ENCODE results near the gene LATS2. TPM values are rescaled to one million over a fixed set of nuclear protein-coding genes. Genes with fewer than 3 reads are reported as not detected.
"Not testable (repeated sequence)": the region's sequence is repeated elsewhere in the genome, so short reads cannot be mapped to it uniquely, and the experiment has no call there.

Gene LATS2
- polyA plus RNA-seq, 3 donors: 21.7 to 24.9 (median 22.9) TPM

DNA sequence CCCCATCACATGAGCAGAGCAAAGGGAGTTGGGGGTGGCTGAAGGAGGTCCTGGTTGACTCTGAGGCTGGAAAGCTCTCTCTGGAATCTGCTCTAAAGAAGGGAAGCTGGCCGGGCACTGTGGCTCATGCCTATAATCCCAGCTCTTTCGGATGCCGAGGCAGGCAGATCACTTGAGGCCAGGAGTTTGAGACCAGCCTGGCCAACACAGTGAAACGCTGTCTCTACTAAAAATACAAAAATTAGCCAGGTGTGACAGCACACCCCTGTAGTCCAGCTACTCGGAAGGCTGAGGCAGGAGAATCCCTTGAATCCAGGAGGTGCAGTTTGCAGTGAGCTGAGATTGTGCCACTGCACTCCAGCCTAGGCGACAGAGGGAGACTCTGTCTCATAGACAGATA, 11.7 kb downstream of the LATS2 start:
- DNase-seq: not testable (repeated sequence)

DNA sequence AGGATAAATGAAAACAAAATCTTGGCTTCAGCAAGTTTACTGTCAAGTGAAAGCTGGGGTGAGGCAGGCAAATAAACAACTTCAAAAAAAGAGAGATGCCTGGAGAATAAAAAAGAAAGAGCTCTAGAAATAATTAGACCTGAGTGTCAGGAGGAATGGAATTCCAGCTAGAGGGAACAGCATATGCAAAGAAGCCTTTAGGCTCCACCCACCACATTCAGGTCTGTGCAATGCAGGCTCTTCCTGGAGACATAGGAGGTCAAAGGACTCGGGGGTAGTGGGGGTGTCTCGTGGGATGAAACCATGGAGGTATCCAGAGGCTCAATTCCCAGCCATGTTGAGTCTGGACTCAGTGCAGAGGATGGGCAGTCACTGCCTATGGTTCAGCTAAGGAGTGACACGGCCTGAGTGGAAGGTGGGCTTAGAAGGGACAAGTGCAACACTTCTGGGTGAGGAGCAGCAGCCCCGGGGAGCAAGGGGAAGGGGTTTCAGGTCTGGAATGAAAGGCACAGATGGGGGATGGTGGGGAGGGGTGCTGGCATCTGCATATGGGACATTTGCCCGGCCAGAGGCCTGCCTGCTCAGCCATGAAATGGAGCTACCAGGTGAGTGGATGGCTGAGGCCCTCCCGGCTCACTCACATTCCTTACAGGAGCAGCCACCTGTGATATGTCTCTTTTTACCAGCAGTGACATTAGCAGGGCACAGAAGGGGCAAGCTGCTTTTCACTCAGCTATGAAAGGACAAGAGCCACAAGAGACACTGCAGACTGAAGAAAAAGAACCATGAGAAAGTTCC, 12.3 kb downstream of the LATS2 start:
- DNase-seq: peak; percentile 60

DNA sequence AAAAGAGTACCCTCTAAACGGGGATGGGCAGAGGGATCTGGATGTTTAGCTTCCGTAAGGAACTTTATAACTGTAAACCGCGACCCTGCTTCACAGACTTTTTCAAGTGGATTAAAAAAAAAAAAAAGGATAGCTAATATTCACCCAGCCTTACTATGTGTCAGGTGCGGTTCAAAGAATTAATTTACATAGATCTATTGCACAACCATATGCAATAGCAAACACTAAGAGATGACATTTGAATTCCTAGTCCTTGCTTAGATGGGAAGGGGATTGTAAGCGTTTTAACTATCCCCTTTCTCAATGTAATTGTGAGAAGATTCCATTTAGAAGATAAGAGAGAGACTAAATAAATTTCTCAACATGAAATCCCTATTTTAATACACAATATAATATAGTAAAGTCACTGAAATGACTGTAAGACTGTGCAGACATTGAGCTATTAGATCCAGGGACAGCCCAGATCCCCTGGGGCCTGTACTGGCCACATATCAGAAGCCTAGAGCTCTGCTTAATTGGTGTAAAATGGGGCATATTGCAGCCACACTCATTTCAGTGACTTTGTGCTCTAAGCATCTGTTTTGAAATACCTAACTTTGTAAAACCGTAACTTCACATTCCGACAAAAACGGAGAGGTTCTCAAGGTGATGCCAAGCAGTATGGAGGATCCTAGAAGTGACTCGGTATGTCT, 13.6 kb downstream of the LATS2 start:
- no peak for DNase-seq

- DNase-seq: no peak
Measured at GRCh38 chr13:21047087-21047486, 14.3 kb downstream of the LATS2 start.

GRCh38 chr13:21046203-21046602, 15.2 kb downstream of the LATS2 start:
- no peak for DNase-seq

GRCh38 chr13:21045100-21045499, 16.3 kb downstream of the LATS2 start:
- DNase-seq: no peak

DNA sequence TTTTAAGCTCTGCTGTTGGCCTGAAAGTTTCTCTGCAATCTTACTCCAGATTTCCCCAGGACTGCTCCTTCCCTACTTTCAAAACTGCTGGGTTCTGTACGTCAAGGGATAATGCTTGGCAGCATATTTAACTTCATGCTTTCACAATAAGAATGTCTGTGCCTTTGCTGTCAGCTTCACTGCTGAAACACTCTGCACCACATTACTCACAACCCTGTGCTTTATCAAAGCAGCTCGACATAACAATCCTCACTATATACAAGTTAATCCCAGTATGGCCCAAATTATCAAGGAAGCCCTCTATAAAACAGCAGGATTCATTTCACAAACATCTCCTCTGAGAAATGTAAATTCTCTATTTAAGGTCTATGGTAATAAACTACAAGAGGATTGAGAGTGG, 17.5 kb downstream of the LATS2 start:
- DNase-seq: no peak

GRCh38 chr13:21040120-21040826, 21.1 kb downstream of the LATS2 start:
- no peak for DNase-seq

DNA sequence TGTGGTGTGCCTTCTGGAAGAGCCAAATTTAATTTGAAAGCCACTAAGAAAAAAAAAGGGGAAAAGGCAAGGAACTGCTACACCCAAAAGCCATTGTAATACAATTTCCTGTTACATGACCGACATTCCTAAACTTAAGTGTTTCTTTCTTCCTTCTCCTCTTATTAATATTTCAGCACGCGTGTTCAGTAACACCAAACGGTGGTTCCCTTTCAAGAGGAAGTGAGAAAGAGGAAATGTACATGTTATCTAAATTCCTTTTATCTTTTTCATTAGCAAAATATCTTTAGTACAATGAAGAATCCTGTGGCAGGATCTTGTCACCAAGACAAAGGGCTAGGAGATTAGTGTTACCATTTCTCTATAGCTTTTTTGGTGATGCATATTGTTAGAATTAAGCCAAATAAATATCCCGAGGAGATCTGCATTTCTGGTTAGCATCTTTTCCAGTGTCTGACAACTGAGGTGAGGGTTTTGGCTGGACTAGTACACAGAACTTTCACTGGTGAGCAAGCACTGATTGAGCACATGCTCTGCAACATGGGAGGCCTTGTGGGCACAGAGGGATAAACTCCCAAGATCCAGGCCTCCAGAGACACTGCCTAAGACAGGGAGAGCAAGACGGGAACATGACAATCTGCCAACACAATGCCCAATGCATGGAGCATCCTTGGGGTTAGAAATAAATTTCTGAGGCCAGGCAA, 22.1 kb downstream of the LATS2 start:
- no peak for DNase-seq

GRCh38 chr13:21037656-21038055, 23.7 kb downstream of the LATS2 start:
- no peak for DNase-seq

DNA sequence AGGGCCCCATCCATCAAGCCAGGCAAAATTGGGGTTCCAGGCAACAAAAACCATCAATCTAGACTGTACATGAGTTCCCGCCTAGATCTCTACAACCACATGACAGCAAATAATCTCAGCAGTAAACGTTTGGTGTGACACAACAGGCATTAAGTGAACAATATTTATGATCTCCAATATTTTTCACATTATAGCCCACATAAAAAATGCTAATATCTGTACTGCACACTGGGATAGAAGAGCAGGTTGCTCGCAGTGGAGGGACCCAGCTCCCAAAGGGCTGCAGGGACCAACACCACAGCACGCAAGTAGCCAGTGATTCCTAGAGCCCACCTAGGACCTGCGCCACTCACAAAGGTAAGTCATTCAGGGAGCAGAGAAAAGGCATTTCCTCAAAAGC, 25.9 kb downstream of the LATS2 start:
- DNase-seq: no peak

DNA sequence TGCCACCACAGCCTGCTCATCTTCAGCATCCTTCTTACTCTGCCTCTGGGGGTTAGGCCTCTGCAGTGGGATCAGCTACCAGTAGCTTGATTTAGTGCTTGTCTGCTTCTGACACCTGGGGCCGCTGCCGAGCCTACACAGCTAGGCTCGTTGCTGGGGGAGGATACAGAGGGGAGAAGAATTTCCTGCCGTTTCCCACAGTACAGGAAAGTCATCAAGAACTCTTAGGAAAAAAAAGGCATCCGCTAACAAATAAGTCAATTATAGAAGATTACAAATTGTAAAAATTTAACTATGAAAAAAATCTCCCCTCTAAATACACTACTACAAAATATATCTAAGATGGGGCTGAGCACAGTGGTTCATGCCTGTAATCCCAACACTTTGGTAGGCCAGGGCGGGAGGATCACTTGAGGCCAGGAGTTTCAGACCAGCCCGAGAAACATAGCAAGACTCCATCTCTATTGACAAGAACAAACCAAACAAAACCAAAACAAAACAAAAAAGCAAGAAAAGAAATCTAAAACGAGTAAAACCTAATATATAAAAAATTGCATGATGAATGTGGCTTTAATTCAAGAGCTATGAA, 26.7 kb downstream of the LATS2 start:
- DNase-seq: no peak

- no peak for DNase-seq
Measured at GRCh38 chr13:21033856-21034602, 27.4 kb downstream of the LATS2 start.

DNA sequence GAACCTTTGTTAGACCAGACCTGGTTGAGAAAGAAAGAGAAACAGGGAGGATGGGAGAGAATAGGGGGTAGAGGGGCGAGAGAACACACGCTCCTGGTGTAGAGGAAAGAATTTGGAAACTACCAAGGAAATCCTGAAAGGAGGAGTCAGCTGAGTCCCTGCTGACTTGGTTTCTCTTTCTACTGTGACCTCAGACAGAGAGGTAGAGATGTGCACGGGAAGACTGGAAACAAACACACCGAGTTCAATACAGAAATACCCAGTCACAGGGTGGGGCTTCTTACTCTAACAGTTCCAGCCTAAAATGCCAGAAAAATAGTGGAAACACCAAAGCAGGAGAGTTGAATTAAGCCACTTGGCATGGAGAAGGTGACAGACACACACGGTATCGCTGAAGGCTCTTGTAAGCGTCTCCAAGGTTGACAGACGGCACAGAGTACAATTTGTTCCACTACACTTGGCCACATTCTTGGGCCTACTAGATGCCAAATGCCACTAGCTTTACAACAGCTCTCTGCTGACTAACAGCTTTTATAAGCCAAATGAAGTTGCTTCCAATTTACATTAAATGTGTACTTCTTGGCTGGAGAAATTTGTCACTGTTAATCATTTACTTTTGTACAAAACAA, 28.1 kb downstream of the LATS2 start:
- no peak for DNase-seq

- no peak for DNase-seq
Measured at GRCh38 chr13:21032656-21033055, 28.7 kb downstream of the LATS2 start.

DNA sequence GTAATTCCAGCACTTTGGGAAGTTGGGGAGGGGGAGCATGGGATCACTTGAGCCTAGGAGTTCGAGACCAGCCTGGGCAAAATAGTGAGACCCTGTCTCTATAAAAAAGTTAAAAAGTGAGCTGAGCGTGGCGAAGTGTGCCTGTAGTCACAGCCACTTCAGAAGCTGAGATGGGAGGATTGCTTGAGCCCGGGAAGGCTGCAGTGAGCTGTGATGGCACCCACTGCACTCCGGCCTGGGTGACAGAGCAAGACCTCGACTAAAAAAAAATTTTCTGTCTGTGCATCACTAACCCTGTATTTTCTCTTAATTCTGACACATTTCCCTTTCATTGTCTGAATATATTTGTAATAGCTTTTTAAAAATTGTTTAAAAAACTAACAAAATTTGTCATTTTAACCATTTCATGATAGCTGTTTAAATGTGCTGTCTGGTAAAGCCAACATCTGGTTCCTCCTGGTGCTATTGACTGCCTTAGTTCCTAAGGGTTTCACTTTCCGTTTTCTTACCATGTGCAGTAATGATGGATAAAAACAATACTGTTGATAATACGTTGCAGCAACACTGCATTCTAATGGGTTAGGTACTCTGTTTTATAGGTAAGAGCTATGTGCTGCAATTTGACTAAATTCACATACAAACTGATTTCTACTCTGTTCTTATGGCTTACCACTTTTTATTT, 29.7 kb downstream of the LATS2 start:
- DNase-seq: no peak

DNA sequence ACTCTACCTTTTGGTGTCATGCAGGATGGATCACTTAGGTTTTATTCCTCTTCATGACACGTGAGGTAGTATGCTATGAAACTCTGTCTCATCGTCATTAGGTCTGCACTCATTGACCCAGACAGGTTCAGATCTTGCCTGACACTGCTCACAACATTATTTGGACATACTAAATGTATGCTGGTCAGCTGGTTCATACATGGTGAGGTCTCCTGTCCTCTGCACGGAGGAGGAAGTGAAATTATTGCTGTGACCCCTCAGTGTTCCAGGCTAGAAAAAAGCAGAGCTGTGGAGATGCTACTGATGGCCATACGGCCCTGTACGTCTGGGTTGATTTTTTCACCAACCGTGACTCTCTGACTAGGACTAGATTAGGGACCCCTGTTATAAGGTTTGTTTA, 35.8 kb downstream of the LATS2 start:
- DNase-seq: no peak

GRCh38 chr13:21022056-21022979, 39.1 kb downstream of the LATS2 start:
- DNase-seq: no peak

DNA sequence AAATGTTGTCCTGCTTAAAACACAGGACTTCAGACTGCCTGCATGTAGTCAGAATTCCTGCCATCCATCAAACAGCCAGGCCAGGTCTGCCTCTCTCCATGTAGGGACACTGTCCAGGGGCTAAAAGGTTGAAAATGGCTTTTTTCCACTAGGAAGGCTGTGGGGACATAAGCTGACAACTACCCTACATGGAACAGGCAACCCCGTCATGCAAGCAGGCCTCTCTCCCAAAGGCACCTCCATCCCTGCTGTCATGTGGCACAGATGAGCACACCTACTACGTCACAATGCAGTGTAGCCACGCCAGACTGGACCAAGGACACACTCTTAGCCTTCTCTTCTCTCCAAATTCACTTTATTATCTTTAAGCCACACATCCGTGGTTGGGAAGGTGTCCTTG, 40.8 kb downstream of the LATS2 start:
- no peak for DNase-seq

All from renal pelvis (tissue), 4 donors.